Neural cell (in vitro differentiated cells): Measurements from ENCODE around the gene ENO1. TPM values are rescaled to one million over a fixed set of nuclear protein-coding genes. Genes with fewer than 3 reads are reported as not detected.

Experiments
- H2AFZ ChIP-seq: fragments of 200-600, 300-800 bp; sonication (generic), shearing (Covaris generic); 2 replicates; pipeline ENCODE4 v1.6.0; 2014; ENCODE audit warnings: low read depth, mild to moderate bottlenecking, antibody characterized with exemption, low read length, moderate library complexity
- H3F3A ChIP-seq: fragments of 200-600 bp; shearing (Covaris generic); 2 replicates; pipeline ENCODE4 v1.6.1; 2016; ENCODE audit warnings: mild to moderate bottlenecking, moderate library complexity, mixed read lengths, antibody characterized with exemption, low read length; ENCODE audit not compliant: insufficient read depth, poor library complexity, severe bottlenecking
- H3K27ac ChIP-seq: fragments of 200-600, 300-800 bp; sonication (generic), shearing (Covaris generic); 2 replicates; pipeline ENCODE4 v1.5.1; 2014; ENCODE audit warnings: mild to moderate bottlenecking, low read length, moderate library complexity
- H3K27me3 ChIP-seq: fragments of 300-800, 200-600 bp; sonication (generic), shearing (Covaris generic); 2 replicates; pipeline ENCODE4 v1.6.0; 2014; ENCODE audit warnings: mild to moderate bottlenecking, low read depth, low read length, moderate library complexity; ENCODE audit not compliant: insufficient read depth
- H3K36me3 ChIP-seq: fragments of 300-800, 200-600 bp; sonication (generic), shearing (Covaris generic); 2 replicates; pipeline ENCODE4 v1.5.1; 2014; ENCODE audit warnings: mild to moderate bottlenecking, antibody characterized with exemption, low read length, moderate library complexity; ENCODE audit not compliant: insufficient read depth
- H3K4me2 ChIP-seq: fragments of 300-800, 200-600 bp; sonication (generic), shearing (Covaris generic); 2 replicates; pipeline ENCODE4 v1.6.0; 2014; ENCODE audit warnings: mild to moderate bottlenecking, low read length
- H3K4me3 ChIP-seq: fragments of 300-800, 200-600 bp; sonication (generic), shearing (Covaris generic); 2 replicates; pipeline ENCODE4 v1.5.1; 2014; ENCODE audit warnings: mild to moderate bottlenecking, low read length, moderate library complexity
- H3K79me2 ChIP-seq: fragments of 200-600 bp; shearing (Covaris generic); replicated peaks from 2 replicates; pipeline ENCODE4 v1.6.0; 2014; ENCODE audit warnings: mild to moderate bottlenecking, low read length, moderate library complexity; ENCODE audit not compliant: insufficient read depth
- H3K9ac ChIP-seq: fragments of 300-800, 200-600 bp; sonication (generic), shearing (Covaris generic); 2 replicates; pipeline ENCODE4 v1.6.1; 2016; ENCODE audit warnings: mild to moderate bottlenecking, low read length, mixed read lengths
- H3K9me2 ChIP-seq: fragments of 200-600 bp; shearing (Covaris generic); 2 replicates; pipeline ENCODE4 v1.6.1; 2016; ENCODE audit warnings: mild to moderate bottlenecking, low read length, mixed read lengths; ENCODE audit not compliant: insufficient read depth
- H3K9me3 ChIP-seq: fragments of 200-600, 300-800 bp; sonication (generic), shearing (Covaris generic); 2 replicates; pipeline ENCODE4 v1.6.1; 2016; ENCODE audit warnings: mild to moderate bottlenecking, mixed run types, low read length, moderate library complexity, mixed read lengths
- H4K20me1 ChIP-seq: fragments of 200-600 bp; shearing (Covaris generic); 2 replicates; pipeline ENCODE4 v1.6.1; 2016; ENCODE audit warnings: mild to moderate bottlenecking, mixed run types; ENCODE audit not compliant: insufficient read depth
- EP300 ChIP-seq: fragments of 450-650 bp; conservative IDR thresholded peaks from 2 replicates; pipeline ENCODE4 v1.6.1; 2014; ENCODE audit warnings: antibody characterized with exemption, mild to moderate bottlenecking, moderate library complexity; ENCODE audit not compliant: poor library complexity, severe bottlenecking
- EZH2 ChIP-seq: fragments of 200-600, 300-800 bp; shearing (Covaris generic), sonication (generic); IDR thresholded peaks from 2 replicates; pipeline ENCODE4 v1.6.1; 2014; ENCODE audit warnings: antibody characterized with exemption, low read length, borderline replicate concordance, mild to moderate bottlenecking; ENCODE audit not compliant: insufficient read depth, poor library complexity, severe bottlenecking
- MXI1 ChIP-seq: fragments of 450-650 bp; conservative IDR thresholded peaks from 2 replicates; pipeline ENCODE4 v1.6.1; 2014; ENCODE audit warnings: antibody characterized with exemption, mild to moderate bottlenecking; ENCODE audit not compliant: poor library complexity, severe bottlenecking
- POLR2AphosphoS5 ChIP-seq: IDR thresholded peaks from 2 replicates; pipeline ENCODE4 v1.6.1; 2012
- RAD21 ChIP-seq: fragments of 450-650 bp; conservative IDR thresholded peaks from 2 replicates; pipeline ENCODE4 v1.6.1; 2014; ENCODE audit warnings: antibody characterized with exemption, mild to moderate bottlenecking, moderate library complexity
- SMC3 ChIP-seq: fragments of 450-650 bp; conservative IDR thresholded peaks from 2 replicates; pipeline ENCODE4 v1.6.1; 2014; ENCODE audit warnings: antibody characterized with exemption, mild to moderate bottlenecking, moderate library complexity; ENCODE audit not compliant: poor library complexity
- TAF1 ChIP-seq: IDR thresholded peaks from 2 replicates; pipeline ENCODE4 v1.6.1; 2012; ENCODE audit warnings: low read depth
- polyA plus RNA-seq: library from polyadenylated mRNA; depleted of rRNA; stranded (reverse); fragments of >200 nt; gene quantifications from 2 replicates; pipeline ENCODE4 v1.2.3, GENCODE V29; 2014
- TF ChIP-seq, protein P1 (sequence below): fragments of 450-650 bp; IDR thresholded peaks from 2 replicates; pipeline ENCODE4 v1.5.1; 2014; ENCODE audit warnings: antibody characterized with exemption, mild to moderate bottlenecking, moderate library complexity; ENCODE audit not compliant: poor library complexity, severe bottlenecking
- TF ChIP-seq, protein P2 (sequence below): IDR thresholded peaks from 2 replicates; pipeline ENCODE4 v1.6.1; 2012; ENCODE audit warnings: borderline replicate concordance

The ENO1 gene
- polyA plus RNA-seq, 1 donor from 2014 or later: 199 TPM

DNA sequence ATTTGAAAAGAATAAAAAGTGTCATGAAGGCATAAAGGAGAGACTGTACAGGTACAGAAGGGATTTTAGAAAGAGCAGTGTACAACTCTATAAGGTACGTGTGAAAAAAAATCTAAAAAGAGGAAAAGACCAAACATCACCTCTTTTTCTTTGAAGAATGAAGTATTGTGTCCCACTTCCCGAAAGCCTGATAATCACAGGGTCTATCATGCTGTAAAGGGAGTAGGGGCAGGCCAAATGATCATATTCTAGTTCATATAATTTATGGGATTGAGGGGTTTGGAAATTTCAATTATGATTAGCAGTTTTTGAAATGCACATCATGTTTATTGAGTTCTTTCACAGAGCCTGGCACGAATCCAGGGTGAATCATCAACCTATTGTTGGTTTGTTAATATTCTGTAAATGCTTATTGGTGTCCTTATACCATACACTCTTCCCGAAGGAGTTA, 60.1 kb downstream of the ENO1 start:
- Histone ChIP-seq H3K9ac (peak overlapping the region; percentile 82), H3K4me2 (peak overlapping the region; percentile 94), H3K79me2 (peaks cover 40% of the 10 kb centered on the region), H3K27me3 (no peaks in the 10 kb centered on the region), H3K27ac (peak overlapping the region; percentile 97), H2AFZ (peak overlapping the region; percentile 80), H3K4me3 (peak overlapping the region; percentile 70), H4K20me1 (peaks cover 5% of the 10 kb centered on the region), H3F3A (no peaks in the 10 kb centered on the region), H3K36me3 (no peaks in the 10 kb centered on the region), H3K9me3 (no peaks in the 10 kb centered on the region), H3K9me2 (no peaks in the 10 kb centered on the region)
- TF ChIP-seq, protein P1, sequence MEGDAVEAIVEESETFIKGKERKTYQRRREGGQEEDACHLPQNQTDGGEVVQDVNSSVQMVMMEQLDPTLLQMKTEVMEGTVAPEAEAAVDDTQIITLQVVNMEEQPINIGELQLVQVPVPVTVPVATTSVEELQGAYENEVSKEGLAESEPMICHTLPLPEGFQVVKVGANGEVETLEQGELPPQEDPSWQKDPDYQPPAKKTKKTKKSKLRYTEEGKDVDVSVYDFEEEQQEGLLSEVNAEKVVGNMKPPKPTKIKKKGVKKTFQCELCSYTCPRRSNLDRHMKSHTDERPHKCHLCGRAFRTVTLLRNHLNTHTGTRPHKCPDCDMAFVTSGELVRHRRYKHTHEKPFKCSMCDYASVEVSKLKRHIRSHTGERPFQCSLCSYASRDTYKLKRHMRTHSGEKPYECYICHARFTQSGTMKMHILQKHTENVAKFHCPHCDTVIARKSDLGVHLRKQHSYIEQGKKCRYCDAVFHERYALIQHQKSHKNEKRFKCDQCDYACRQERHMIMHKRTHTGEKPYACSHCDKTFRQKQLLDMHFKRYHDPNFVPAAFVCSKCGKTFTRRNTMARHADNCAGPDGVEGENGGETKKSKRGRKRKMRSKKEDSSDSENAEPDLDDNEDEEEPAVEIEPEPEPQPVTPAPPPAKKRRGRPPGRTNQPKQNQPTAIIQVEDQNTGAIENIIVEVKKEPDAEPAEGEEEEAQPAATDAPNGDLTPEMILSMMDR: no peak
- TF ChIP-seq, protein P2, sequence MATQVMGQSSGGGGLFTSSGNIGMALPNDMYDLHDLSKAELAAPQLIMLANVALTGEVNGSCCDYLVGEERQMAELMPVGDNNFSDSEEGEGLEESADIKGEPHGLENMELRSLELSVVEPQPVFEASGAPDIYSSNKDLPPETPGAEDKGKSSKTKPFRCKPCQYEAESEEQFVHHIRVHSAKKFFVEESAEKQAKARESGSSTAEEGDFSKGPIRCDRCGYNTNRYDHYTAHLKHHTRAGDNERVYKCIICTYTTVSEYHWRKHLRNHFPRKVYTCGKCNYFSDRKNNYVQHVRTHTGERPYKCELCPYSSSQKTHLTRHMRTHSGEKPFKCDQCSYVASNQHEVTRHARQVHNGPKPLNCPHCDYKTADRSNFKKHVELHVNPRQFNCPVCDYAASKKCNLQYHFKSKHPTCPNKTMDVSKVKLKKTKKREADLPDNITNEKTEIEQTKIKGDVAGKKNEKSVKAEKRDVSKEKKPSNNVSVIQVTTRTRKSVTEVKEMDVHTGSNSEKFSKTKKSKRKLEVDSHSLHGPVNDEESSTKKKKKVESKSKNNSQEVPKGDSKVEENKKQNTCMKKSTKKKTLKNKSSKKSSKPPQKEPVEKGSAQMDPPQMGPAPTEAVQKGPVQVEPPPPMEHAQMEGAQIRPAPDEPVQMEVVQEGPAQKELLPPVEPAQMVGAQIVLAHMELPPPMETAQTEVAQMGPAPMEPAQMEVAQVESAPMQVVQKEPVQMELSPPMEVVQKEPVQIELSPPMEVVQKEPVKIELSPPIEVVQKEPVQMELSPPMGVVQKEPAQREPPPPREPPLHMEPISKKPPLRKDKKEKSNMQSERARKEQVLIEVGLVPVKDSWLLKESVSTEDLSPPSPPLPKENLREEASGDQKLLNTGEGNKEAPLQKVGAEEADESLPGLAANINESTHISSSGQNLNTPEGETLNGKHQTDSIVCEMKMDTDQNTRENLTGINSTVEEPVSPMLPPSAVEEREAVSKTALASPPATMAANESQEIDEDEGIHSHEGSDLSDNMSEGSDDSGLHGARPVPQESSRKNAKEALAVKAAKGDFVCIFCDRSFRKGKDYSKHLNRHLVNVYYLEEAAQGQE: no peak
- TF ChIP-seq SMC3 (no peak), TAF1 (no peak), MXI1 (no peak), EP300 (no peak), EZH2 (no peak), POLR2AphosphoS5 (no peak), RAD21 (no peak)

DNA sequence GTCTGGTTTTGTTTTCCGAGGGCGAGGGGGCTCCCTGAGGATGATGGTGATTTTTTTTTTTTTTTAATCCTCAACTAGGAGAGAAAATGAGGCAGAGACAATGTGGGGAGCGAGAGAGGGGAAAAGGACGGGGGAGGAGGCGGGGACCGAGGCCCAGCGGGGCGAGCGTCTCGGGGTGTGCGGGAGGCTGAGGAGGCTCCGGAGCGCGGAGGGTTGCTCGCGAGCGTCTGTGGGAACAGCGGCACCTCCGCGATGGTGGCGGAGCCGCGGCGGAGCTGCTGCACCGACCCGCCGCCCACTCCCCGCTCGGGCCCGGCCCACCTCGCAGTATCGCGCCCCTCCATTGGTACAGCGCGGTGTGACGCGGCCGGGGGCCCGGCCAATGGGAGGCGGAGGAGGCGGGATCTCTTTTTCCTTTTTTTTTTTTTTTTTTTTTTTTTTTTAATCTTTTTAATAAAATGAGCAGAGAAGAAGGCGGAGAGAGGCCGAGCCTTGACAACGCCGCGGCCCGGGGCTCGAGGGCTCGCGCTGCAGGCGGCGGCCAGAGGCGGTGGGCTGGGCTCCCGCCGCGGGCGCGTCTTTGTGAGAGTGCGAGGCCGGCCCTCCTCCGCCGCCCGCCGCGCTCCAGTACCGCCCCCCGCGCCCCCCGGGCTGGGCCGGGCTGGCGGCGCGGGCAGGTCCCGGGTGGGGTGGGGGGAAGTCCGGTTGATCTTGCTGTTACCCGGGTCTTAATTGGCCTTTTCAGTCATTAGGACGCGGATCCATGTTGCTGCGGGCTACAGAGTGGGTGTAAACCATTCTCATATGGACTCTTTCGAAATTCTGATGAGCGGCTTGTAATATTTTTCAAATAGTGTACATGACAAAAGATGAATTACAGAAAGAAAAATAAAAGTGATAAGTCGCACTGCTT, 60.8 kb downstream of the ENO1 start, which contains the start of gene RERE:
Gene RERE, minus strand, starts transcription at position 229 of the 913 bp plus-strand sequence.
- Histone ChIP-seq H3K9ac (peak within 1 kb of the TSS; percentile 93), H3F3A (no peaks in the 10 kb centered on the region), H3K4me3 (peak within 1 kb of the TSS; percentile 86), H3K9me3 (no peaks in the 10 kb centered on the region), H4K20me1 (peaks cover 5% of the 10 kb centered on the region), H3K9me2 (no peaks in the 10 kb centered on the region), H2AFZ (peak within 1 kb of the TSS; percentile 80), H3K36me3 (no peaks in the 10 kb centered on the region), H3K4me2 (peak within 1 kb of the TSS; percentile 94), H3K27me3 (no peaks in the 10 kb centered on the region), H3K27ac (peak within 1 kb of the TSS; percentile 97), H3K79me2 (peaks cover 47% of the 10 kb centered on the region)
- TF ChIP-seq TAF1 (peak; percentile 97), EZH2 (no peak), EP300 (peak; percentile 36), RAD21 (peak; percentile 46), SMC3 (peak; percentile 10), MXI1 (peak; percentile 48), POLR2AphosphoS5 (peak; percentile 97)
- TF ChIP-seq, protein P2: peak; percentile 90
- TF ChIP-seq, protein P1: peak; percentile 47
